Measurements from ENCODE around the gene KRTAP10-3.

KRTAP10-3 gene

DNA sequence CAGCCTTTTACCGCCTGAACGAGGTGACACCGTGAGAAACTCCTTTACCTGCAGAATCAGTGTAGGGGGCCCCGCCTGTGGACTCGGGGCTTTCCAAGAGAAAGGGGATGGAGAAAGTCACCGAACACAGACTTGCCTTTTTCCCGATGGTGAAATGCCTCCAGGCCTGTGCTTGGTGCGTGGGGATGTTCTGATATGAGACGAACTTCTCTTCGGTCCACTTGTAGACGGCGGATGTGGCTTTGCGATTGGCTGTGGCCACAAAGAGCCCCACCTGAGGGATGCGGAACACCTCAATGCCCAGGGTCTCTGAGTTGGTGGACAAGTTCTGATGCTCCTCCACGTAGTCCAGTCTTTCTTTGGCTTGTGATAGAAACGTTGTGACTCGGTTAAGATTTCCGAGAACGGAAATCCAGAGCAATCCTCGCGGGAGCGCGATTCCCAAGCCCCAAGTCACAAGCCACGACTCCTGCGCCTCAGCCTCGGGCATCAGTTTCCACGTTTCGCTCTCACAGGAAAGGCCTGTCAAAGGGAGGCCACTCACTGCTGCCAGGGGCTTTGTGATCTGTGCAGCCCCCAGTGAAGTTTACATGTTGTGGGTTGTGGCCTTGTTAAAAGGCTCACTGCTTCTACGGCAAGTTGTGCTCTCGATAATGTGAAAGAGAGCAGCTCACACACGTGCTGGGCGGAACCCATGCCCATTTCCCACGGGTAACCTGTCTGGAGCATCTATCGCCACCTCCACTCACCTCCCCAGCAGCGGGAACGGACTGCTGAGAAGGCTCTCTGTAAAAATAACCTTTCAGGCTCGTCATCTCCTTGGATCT, 31.2 kb downstream of the KRTAP10-3 start:
- DNase-seq: no peak

GRCh38 chr21:44526096-44526997, 32.2 kb downstream of the KRTAP10-3 start:
- no peak for DNase-seq

DNA sequence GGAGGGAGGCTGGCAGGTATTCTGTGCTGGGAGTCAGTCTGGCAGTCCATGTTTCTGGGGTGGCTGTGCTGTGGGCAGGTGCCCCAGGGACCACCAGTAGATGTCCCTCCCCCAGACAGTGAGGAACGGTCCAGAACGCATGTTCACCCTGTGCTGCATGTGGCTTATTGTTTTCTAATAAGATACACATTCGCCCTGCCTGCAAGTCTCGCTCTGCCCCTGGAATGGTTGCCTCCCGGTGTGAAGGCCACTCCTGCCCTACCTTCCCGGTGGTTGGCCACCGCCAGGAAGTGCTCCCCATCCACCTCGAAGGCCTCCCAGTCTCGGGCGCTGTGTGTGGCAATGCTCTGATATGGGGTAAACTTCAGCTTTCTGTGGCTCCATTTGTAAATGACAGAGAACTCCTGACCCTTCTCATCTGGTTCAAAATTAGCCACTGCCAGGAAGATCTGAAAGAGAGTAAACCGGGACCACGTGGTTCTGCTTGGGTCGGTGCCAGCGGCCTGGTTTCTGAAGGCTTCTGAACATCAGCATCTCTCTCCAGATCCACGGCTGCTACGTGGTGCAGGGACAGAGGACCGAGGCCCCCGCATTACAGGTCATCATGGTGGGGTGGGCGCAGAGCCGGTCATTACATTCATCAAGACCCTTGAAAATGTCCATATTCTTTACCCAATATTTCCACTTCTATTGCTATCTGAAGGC, 33.1 kb downstream of the KRTAP10-3 start:
- no peak for DNase-seq

DNA sequence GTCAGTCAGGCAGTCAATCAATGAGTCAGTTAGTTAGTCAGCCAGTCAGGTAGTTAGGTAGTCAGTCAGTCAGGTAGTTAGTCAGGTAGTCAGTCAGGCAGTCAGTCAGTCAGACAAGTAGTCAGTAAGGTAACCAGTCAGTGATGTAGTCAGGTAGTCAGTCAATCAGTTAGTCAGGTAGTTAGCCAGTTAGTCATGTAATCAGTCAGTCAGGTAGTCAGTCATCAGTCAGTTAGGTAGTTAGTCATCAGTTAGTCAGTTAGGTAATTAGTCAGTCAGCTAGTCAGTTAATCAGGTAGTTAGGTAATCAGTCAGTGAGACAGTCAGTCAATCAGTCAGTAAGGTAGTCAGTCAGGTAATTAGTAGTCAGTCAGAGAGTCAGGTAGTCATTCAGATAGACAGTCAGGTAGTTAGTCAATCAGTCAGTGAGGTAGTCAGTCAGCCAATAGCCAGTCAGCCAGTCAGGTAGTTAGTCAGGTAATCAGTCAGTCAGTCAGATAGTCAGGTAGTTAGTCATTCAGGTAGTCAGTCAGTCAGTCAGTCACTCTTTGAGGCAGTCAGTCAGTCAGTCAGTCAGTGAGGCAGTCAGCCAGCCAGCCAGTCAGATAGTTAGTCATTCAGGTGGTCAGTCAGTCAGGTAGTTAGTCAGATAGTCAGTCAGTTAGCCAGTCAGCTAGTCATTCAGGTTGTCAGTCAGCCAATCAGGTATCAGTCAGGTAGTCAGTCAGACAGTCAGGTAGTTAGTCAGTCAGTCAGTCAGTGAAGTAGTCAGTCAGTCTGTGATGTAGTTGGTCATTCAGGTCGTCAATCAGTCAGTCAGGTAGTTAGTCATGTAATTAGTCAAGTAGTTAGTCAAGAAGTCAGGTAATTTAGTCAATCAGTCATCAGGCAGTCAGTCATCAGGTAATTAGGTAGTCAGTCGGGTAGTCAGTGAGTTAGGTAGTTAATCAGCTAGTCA, 33.9 kb downstream of the KRTAP10-3 start:
- no peak for DNase-seq

GRCh38 chr21:44523567-44524413, 34.8 kb downstream of the KRTAP10-3 start:
- no peak for DNase-seq

GRCh38 chr21:44522753-44523204, 35.8 kb downstream of the KRTAP10-3 start:
- peak; percentile 12 for DNase-seq

DNA sequence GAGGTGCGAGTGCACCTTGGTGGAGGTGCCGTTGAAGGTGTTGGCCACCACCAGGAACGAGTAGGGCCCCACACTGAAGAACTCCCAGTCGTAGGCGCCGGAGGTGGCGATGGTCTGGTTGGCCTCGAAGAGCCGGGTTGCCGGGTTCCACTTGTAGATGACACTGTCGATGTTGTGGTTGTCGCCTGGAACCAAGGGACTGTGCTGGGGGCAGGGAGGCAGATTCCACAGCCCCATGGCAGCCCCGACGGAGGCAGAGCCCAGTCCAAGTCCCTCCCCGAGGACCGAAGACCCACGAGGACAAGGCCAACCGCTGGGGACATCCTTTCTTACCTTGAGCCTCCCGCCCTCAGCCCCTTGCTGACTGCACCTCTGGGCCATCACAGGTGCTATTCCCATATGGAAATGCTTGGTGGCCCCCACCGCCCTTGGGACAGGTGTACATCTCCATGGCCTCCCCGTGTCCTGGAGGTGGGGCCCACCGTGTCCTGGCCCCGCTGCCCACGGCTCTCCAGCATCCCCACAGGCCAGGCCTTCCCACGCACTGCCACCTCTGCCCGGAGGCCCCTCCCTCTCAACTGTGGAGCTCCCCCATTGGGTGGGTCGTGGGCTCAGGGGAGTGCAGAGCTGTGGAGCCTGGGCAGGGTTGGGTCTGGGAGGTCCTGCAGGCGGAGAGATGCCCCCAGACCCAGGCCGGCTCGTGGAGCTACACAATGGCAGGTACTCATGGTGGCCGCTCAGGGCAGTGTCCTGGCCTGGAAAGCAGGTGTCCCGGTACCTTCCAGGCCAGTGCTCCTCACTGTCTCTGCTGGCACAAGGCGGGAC, 36.5 kb downstream of the KRTAP10-3 start:
- DNase-seq: no peak

DNA sequence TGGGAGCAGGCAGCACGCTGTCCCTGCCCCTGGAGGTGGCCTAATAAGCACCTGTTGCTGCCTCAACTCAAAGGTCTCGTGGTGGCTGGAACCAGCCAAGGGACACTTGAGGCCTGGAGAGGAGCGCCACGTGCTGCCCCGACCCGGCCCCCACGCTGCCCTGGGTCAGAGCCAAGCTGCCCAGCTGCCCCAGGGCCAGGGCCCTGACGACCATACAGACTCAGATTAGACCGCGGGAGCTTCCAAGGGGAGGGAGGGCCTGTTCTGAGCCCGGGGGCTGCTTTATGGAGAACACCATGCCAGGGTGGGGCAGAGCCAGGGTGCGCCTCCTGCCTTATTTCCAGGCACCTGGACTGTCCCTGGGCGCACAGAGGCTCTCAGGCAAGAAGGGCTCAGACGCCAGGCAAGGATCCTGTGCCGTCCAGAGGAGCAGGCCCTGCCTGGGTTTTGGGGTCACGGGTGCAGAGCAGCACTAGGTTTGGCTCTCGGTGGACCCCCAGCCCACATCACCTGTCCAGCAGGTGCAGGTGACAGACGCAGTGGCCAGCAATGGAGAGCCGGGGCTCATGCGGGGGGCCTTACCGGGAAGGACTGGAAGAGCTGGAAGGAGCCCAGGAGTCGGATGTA, 37.2 kb downstream of the KRTAP10-3 start:
- DNase-seq: no peak

DNA sequence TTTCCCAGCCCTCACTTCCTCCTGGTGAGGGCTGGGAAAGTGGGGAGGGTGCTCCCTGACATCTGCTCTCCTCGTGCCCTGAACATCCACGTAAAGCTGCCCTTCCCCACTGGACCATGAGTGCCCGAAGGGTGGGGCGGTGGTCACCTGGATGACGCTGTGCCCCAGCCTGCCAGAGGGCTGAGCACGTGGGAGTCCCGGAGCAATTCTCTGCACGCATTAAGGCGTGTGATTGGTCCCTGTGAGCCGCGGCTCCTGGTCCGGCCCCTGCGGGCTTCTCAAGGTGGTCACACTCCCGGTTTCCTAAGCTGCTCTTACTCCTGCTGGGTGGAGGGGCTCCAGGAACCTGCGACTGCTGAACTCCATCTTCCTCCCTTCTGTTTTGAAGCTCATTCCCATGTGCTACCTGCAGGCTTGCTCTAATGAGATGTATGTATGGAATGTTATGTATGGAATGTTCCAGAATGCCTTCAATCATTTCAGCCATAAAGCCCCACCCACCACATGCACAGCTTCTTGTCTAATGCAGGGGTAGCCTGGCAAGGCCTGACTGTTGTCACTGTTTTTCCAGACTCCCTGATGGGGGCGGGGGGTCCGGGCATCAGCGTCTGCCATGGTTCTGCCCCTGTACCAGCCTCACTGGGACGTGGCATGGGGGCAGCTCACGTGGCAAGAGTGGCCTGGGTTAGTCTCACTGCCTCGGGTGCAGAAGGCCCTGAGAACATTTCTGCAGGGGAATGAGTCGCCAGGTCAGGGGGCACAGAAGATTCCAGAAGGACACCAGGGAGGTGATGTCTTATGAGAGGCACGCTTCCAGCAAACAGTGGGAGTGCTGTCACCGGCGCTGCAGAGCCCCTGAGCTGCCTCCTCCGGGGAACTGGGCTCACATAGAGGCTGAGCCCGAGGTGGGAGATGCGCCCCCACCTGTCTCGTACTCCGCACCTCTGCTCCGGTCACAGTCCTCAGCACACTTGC, 38.0 kb downstream of the KRTAP10-3 start:
- DNase-seq: no peak

DNA sequence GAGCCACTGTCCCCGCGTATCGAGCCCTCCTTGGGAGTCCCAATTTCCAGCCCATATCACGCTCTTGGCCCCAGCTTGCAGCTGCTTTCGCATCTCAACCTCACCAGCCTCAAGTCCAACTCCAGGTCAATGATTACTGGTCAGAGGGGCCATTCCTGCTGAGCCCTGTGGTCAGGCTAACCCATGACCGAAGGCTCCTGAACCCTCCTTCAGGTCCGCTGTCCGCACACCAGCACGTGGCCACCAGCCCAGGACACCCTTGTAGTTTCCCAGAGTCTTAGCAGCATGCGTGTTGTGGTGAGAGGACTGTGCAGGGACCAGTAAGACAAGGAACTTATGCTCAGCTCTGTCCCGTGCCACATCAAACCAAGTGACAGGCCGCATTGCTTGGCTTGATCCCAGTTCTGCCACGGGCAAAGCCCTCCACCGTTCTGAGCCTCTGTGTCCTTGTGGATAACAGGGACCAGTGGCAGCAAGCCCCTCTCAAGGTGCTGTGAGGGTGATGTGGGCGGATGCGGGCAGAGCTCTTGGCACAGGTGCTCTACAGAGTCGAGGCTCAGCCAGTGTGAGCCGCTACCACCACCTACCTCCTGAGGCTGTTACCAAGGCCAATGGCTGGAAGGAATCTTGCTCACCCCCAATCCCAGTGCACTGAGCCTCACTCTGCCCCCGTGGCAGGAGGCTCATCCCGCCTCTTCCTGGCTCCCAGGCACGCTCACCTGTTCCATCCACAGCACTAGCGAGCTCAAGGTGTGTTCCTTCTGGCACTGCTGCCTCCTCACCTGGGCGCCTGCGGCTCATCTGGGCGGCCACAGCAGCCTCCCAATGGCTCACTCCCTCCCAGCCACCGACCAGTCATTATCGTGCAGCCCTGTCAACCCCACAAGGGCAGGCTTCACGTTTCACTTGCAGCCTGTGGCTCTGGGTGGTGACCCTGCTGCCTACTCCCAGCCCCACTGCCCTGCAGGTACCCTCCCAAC, 39.0 kb downstream of the KRTAP10-3 start:
- DNase-seq: no peak

- no peak for DNase-seq
Observed at GRCh38 chr21:44518686-44519085, 39.9 kb downstream of the KRTAP10-3 start.

DNA sequence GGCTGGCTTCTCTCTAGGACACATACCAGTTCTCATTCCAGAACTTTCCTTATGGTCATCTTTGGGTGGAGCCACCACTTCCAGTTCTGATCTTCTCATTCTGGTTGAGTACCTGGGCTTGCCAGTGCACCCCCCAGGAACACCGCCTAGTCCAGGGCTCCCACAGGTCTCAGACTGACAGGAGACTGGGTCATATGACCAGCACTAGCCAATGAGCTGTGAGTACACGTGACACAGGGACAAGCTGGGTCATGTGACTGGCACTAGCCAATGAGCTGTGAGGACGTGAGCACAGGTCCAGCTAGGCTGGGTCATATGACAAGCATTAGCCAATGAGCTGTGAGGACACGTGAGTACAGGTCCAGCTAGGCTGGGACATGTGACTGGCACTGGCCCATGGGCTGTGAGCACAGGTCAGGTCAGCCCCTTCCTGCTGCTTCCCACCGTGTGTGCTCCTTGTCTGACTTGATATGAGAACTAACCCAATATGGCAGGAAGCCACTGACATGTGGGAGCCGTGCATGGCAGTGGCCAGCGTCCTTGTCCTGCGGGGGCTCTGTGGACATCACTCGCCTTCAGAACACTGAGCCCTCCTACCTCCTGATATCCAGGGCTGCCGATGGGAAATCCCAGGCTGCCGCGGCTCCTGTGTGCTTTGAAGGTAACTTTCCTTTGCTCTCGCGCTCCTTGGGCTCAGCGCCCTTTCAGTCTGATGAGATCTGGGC, 41.3 kb downstream of the KRTAP10-3 start:
- DNase-seq: peak; percentile 43

- DNase-seq: no peak
Observed at GRCh38 chr21:44516828-44517174, 41.8 kb downstream of the KRTAP10-3 start.

DNA sequence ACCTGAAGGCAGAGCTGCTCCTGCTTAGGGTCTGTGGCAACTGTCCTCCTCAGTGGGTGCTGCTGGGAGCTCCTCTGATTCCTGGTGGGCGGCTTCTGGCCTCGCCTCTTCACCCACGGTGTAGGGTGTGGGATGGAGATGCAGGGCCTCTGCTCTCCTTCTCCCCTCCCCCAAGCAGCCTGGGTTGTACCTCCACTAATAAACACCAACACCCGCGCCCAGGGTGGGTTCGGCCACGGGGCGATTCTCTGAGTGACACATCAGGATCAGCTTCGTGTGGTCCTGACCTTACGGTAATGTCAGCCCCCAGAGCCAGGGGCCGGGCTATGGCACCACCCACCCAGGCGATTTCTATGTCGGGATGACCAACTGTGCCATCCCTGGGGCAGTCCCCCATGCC, 42.3 kb downstream of the KRTAP10-3 start:
- DNase-seq: no peak

- no peak for DNase-seq
Observed at GRCh38 chr21:44515359-44516165, 43.0 kb downstream of the KRTAP10-3 start.
